ENCODE data around the gene BTBD18.

The BTBD18 gene, protein sequence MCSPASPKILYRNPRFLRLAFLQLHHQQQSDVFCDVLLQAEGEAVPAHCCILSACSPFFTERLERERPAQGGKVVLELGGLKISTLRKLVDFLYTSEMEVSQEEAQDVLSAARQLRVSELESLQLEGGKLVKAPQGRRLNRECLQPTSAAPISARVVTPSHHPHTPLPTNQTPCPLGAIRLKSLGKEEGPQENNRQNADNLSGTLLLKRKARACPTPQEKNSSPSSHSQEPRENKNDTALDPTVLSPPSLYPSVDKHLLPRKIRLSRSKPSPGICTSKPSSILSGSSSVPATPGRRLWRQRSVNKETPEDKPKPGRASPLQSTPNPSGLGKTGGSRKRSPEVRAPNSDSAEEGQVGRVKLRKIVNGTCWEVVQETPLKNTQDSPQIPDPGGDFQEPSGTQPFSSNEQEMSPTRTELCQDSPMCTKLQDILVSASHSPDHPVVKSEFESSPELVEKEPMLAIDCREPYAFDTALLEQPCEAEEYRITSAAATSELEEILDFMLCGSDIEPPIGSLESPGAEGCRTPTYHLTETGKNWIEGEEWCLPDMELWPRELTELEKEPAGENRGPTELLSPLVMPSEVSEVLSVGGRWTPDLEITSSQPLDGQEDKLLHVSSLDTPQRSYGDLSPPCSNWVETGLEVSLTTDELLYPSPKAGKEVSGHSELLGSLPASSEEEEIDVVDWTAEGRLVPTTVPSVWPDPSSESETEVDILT

DNA sequence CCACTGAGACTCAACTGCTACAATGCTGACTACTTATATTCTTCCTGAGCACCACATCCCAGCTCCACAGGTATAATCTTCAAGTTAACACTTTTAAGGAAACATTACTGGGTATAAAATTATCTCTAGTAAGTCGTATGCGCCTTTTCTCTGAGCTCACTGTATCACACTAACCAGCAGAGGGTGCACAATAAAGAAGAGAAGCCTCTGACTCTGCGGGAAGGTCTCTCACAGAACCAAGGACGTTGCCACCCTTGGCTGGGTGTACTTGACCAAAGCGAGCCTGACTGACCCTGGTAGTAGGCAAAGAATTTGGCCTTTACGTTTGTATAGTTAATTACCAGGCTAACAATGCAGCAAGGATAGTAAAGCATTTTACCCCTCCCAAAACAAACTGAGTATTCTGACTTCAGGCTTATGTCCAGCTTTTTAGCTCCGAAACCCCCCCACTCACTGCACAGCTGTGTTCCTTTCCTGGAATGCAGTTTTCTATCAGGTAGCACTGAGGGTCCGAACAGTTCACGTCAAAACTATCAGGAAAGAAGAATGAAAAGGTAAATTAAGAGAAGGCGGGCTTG, at the start of gene BTBD18:
Gene BTBD18 (minus strand): TSS at position 144 of the 578 bp plus-strand sequence. CDS start 631 bp downstream, outside the sequence.
- peak; percentile 42 for DNase-seq

DNA sequence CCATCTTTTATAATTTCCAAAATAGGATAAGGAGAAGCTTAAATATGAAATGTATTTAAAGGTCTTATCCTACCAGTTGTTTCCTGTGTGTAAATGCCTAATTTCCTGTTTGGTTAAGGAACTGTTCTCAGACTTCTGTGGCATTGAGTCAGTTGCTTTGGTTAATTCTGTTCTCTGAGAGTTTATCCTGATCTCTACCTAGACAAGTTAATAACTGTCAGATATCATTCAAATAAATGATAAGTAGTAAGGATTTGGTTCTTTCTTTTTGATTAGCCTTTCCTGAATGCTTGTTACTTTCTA, 49.5 kb upstream of the BTBD18 start:
- no peak for DNase-seq

DNA sequence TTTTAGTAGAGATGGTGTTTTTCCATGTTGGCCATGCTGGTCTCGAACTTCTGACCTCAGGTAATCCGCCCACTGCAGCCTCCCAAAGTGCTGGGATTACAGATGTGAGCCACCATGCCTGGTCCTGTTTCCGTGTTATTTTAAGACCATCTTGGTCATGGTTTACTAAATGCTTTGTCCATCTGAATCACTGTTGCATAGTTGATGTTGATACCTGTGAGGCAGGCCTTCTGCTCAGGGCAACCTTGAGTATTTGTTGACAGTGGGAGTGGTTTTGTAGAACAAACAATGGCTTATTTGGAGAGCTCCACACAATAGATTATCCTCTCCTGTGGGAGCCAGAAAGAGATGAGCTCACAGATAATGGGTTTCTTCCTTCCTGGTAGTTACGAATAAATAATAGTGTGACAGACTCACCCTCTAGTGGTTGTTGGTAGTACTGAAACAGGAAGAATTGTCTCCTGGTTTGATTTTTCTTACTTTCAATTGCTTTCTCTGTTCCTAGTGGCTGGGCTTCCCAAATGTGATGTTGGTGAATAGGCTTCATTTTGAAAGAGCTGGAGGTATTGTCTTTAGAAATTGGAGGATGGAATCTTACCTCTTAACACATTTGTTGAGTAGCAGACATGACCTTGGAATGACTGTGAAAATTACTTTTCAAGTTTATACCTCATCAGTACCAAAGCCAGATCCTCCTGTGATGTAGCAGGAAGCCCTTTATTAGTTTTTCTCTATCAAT, 49.0 kb upstream of the BTBD18 start:
- peak; percentile 72 for DNase-seq

DNA sequence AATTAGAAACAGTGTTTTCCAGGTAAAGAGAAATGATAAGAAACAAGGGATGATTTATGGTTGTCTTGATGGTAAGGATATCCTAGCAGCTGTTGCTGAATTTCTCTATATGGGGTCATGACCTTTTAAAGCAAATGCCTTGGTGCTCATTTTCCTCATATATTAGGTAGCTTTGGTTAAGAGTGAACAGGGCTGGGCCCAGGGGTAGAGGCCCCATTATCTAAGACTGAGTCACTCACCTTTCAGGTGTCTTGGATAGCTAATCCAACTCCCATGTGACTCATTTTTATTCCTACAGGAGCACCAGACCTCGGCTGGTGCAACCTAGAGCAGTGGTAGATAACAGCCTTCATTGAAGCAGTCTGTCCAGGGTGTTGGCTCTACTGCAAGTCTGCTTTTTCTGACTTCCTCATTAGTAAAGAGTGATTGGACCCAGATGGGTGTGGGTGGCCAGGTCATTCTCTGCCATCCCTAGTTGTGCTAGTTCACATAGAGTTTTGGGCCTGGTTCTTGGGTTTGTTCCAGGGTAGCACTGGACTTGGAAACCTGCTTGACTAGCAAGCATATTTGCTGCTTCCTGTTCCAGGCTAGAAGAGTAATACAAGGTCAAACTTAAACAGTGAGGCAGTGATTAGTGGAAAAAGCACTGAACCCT, 47.4 kb upstream of the BTBD18 start:
- peak; percentile 59 for DNase-seq

DNA sequence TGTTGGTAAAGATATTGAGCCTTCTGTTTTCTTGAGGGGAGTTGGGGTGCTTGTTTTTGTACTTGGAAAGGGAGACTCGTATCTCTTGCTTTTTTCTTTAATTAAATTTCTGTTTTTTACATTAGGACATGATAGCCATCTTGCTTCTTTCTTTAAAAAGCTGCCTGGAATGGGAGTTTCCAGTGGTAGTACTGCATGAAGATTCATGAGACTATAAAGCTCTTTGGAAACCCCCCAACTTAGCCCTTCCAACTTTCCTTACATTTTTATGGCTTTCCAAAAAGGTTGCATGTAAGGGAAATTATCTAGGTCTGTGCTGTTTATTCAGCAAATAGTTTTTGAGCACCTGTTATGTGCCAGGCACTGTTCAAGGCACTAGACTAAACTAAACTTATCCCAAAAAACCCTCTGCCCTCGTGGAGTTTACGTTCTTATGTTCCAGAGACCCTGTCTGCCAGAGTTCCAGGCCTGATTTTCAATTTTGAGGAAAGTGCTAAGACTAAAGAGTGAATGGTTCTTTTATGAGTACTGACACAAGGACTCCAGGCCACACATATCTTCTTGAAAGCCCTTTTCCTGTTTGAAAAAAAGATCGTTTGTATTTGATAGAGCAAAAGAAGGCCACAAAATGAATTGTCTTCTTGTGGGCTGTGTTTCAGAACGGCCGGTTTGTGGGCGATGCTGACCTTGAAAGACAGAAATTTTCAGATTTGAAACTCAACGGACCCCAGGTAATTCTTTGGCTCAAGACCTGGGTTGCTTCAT, 41.9 kb upstream of the BTBD18 start:
- no peak for DNase-seq

DNA sequence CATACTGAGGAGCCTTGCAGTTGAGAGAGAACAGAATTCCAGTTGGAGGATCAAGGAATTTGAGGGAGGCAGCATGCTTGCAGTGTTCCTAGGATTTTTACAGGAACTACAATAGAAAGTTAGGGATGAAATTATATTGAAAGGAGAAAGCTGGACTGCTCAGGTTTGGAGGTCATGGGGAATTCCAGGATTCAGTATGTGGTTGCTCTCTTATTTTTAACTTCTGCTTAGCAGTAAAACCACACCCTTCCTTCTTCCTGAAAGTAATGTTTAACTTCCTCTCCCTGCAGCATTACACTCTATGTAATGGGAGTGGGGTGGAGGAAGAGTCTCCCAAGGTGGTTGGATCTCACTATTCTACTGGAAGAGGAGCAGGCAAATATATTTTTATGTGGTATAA, 41.3 kb upstream of the BTBD18 start:
- no peak for DNase-seq

DNA sequence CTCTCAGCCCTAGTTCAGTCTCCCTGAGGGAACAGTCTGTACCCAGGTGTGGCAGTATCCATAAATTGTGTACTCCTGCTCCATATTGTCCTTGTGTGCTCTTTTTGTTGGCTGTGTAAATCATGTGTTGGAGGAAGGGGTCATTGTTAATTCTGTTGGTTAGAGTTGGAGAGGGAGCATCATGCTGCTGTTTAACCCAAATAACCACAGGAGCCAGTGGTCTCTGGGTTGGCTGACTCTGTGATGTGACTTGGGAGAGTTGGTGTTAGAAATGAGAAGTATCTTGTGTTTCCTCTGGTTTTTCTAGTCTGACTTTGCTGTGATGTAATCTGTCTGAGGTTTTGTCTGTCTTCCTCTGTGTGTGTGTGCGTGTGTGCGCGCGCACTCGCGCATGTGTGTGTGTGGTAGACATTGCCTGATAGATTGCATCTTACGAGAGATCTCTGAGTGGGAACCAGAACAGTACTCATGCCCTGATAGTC, 40.5 kb upstream of the BTBD18 start:
- DNase-seq: no peak

DNA sequence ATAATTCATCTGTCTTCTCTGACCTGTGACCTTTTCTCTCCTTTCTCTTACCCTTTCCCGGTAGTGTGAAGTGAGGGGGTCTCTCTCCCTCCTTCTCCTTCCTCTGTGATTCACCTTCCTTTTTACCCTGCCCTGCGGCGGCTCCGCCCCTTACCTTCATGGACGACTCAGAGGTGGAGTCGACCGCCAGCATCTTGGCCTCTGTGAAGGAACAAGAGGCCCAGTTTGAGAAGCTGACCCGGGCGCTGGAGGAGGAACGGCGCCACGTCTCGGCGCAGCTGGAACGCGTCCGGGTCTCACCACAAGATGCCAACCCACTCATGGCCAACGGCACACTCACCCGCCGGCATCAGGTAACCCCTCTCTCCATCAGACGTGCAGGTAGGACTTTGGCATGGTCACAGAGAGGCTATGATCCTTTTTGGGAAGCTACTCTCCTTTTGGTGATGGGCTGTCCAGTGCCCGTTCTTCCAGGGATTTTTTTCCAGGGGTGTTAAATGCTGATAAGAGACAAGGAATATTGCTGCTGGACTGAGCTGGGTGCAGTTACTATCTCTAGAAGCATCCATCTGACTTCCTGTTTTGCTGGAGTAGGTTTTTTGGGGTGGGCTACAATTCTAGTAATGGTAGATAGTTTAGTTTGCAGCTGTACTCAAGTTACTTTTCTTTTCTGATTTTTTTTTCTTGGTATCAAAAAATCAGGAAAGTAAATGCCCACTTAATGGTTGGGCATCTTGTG, 39.9 kb upstream of the BTBD18 start:
- DNase-seq: no peak

DNA sequence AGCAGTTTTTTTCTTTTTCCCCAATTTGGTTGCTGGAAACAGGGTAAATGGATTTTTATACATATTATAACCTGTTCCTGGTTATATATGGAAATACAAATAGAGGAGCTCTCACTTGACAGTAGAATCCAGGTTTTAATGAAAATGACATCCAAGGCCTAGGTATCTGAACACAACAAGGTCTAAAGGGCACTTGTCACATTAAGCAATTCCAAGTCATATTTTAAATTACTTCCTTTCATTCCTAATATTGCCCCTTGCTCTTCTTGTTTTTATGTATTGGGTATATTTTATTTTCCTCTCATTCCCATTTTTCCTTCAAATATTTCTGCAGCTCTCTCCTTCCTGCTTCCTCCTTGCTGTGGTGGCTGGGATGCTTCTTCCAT, 37.1 kb upstream of the BTBD18 start:
- DNase-seq: no peak

DNA sequence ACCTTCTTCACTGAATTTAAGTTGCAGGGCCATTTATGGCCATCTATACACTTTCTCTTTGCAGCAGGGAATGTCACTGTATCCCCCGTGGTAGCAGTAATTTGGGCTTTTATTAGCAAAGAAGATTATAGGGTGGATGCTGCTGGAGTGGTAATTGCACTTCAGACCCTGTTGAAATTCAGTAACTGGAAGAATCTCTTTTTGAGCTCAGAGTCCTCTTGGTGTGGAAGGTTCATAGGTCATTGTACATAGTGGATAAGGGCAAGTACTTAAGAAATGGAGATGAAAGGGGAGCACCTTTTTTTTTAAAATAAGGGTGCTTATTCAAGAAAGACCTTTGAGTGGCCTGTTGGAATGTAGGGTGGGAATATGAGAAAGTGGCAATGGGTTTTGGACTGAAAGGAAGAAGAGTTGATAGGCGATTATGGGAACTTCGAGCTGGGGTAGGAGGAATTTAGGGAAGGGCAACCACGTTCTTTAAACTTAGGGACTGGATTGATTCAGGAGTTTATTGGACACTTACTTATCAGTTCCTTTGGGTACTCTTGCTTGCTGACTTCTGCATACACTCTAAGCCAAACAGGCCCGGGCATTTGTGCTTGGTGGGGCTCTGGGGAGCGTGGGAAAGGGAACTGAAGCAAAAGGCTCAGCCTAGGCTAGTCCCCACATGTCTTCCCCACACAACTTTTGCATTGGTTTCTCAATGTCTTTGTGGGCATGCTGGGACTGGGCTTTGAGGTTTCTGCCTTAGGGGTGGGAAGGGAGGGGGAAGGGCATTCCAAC, 36.5 kb upstream of the BTBD18 start:
- no peak for DNase-seq

DNA sequence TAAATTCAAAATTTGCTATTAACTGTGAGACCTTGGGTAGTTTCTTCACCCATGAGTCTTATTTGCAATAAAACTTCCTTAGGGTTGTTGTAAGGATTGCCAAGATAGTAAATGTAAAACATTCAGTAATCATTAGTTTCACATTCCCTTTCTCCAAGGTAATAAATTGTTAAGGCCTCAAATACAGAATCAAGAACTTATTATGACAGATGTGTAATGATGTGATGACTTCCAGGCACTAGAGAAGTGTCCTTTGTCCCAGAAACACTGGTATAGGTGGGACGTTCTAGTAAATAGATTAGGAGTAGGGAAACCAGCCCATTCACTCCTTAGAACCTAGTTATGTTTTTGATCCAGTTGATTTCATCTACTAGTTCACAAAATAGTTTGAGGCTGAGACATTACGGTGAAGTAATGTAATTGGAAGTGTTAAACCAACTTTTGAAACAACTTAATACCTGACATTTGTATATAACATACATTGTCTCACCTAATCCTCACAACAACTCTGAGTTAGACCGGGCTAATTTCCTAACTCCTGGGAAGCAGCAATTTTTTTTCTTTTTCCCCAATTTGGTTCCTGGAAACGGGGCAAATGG, 35.5 kb upstream of the BTBD18 start:
- no peak for DNase-seq

DNA sequence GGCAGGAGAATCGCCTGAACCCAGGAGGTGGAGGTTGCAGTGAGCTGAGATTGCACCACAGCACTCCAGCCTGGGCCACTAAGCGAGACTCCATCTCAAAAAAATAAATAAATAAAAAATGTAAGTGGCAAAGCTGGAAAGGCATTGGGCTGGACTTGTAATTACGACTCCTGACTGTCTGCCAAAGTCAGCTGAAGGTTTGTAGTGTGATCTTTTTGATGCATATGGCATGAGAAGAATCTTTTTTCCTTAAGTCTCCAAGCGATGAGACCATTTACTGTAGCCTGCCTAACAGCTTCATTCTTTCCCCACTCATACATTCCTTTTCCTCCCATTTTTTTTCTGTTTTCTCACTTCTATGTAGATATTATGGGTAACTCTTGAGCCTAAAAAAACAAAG, 34.8 kb upstream of the BTBD18 start:
- peak; percentile 55 for DNase-seq

DNA sequence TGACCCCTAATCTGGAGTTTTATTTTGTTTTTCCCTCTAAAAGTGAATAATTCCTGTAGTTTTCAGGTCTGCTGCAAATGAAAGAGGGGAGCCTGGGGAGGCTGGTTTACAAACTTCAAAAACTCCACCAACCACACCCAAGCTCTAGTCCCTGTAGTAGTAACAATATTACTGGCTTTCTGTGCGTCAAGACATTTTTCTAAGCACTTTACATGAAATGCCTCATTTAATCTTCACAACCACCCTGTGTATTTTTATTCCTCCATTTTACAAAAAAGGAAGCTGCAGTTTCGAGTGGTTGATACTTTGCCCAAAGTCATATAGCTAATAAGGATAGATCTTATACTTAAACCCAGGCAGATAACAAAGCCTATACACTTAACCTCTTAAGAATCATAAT, 33.5 kb upstream of the BTBD18 start:
- DNase-seq: no peak

DNA sequence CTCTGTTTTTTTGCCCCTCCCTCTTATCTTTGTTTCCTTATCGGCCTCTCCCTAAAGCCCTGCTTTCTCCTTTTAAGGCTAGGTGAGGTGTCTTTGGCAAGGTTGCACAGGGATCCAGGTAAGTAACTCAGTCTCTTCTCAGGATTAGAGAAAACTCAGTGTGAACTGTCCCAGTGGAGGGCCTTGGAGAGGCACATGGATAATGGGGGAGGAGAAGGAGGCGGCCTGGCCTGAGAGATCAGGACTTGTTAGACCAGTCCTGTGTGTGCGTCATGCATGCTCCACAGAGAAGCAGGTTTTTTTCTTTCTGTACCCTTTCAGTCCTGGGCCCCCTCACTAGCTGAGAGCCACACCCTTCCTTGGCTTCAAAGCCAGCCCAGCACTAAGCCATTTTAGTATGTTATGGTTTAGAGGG, 29.9 kb upstream of the BTBD18 start:
- no peak for DNase-seq

DNA sequence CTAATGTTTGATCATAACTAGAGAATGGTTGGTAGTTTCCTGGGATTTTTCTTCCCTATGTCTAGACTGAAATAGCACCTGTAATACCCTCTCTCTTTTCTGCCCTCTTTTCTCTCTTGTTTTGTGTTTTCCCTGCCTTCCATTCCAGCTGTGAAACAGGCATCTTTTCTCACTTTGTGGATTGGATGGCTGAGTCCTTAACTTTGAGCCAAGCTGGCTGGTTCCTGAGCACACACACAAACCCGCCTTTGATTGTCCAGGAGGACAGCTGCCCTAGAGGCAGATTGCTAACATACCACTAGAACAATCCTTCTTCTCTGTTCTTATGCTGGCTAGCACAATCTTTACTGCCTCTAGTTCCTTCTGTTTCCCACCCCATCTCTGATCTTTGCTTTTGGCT, 27.7 kb upstream of the BTBD18 start:
- DNase-seq: peak; percentile 70

DNA sequence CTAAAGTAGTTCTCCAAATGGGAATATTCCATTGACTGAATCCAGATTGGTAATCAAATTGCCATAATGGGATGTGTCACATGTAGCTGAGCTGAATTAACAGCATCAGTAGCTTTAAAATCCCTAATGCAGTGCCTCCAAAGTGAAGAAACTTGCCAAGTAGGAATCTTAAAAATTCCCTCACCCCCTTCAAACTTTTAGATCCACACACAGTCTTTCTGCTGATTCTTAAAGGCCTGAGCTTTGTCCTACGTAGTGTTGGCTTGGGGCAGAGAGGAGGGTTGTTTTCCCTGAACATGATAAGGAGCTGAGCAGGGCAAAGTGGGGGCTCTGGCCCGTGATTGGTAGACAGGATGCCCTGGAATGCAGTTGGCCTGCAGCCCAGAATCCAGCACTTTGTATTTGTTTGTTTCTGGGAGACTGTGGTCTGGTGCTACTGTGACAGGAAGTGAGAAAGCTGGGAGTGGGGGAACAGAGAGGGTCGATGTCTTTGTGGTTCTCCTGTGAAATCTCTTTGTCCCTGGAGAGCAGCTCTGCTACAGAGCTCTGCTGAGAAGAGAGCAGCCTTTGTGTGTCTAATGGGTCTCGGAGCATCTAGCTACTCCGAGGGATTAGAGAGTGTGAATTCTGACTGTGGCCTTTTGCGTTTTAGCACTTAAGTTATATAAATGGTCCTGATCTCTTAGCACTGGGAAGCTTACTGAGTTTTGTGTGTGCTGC, 26.9 kb upstream of the BTBD18 start:
- peak; percentile 99 for DNase-seq

DNA sequence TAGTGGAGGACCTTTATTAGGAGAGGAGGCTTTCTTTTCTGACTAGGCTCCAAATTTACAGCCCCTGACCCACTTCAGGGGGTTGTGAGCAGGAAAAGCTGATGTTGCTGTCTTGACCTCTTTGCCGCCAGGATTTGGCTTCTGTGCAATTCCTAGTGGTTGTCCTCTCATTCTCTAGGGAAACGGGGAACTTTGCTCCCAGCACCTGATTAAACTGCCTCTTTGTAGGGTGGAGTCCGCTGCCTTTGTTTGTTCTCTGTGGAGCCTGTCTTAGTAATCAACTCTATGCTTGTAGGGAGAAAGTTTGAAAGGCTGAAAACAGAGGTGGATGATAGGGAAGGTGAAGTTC, 26.3 kb upstream of the BTBD18 start:
- no peak for DNase-seq

DNA sequence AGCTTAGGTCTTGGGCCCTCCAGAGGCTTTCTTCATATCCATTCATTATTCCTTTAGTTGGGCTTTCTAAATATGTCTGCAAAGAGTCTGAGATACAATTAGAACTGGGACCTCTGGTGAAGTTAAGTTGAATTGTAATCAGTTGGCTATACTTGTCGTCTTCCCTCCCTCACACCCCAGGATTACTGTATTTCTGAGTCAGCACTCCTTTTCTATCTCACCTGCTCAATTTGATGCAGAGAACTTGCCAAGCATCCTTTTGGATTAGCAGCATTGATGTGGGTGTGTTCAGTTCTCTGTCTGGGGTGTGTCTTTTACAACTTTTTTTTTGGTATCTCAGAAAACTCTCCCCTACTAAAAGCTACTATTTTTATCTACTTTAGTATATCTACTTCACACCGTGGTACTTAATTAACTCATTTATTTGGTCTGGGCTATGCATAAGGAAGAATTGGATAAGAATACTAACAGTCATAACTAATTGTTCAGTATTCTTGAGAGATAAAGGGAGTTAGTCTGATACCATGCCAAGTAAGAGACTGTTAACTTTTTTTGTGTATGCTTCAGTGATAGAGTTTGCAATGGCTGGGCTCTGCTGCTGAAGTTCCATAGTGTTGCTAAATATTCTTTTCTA, 25.1 kb upstream of the BTBD18 start:
- DNase-seq: no peak

DNA sequence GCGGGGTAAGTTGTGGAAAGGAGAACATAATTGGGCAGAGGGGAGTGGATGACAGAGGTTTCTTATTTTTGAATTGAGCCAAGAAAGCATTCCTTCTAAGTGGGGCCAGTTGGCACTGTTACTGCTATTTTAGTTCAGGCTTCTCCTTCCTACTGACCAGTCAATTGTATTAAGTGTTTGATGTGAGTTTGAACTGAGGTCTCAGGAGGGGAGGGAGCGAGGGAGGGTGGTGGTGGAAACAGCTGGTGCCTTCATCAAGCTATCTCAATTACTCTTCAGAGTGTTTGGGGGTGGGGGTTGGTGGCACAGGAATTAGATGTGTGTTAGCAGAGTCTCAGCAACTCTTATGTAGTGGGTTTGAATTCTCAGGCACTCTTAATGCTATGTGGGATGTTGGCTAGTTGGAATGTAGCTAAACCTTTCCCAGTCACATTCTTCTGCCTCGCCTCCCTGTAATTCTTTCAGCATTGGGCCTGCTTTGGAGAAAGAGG, 24.5 kb upstream of the BTBD18 start:
- peak; percentile 67 for DNase-seq
